GM12864 (cell line): ENCODE data around the gene SPPL3.
"Not testable (repeated sequence)": the region's sequence is repeated elsewhere in the genome, so short reads cannot be mapped to it uniquely, and the experiment has no call there.

Source experiments
- DNase-seq: peaks from one replicate; pipeline ENCODE4 v3.0.0-alpha.2; 2011; ENCODE audit warnings: low read depth
- H3K4me3 ChIP-seq: 2 replicates; pipeline ENCODE4 v1.5.1; 2011; ENCODE audit warnings: mild to moderate bottlenecking, low read depth, low read length, control low read depth
- TF ChIP-seq, protein P1 (sequence below): IDR thresholded peaks from 2 replicates; pipeline ENCODE4 v1.5.1; 2011; ENCODE audit warnings: low read depth, mild to moderate bottlenecking, moderate library complexity, low read length, control low read depth, inconsistent platforms; ENCODE audit errors: missing control alignments

SPPL3 gene

DNA sequence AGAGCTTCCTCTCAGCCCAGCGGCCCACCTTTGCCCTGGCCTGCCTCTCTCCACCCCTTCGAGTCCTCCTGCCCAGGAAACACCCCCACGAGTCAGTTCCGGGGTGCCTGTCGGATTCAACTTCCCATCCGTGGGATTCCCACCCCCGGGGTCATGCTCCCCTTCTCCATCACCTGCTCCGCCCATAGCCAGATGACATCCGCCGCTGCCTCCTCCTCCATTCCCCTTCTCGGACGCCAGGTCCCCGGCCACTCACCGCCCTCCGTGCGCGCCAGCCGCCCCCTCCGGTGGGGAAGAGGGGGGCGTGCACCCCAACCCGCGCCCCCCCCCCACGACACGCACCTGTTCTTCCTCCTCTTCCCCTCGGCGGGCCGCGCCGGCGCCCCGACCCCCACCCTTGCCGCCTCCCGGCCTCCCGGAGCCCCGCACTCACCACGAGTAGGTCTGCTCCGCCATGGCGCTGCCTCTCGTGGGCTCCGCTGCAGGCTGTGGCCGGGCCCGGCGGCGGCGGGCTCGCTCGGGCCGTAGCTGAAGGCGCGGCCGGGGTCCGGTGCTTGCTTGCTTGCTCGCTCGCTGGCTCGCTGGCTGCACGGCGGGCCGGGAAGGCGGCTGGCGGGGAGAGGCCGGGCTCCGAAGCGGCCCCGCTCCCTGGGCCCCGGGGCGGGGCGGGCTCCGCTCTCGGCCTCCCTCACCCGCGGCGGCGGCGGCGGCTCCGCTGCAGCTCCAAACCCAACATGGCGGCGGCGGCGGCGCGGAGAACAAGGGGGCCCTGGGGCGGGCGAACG is 554 bp downstream of the SPPL3 start:
- H3K4me3 ChIP-seq, result peak overlapping the region; percentile 96
- DNase-seq, result peak; percentile 46
- TF ChIP-seq, protein P1, sequence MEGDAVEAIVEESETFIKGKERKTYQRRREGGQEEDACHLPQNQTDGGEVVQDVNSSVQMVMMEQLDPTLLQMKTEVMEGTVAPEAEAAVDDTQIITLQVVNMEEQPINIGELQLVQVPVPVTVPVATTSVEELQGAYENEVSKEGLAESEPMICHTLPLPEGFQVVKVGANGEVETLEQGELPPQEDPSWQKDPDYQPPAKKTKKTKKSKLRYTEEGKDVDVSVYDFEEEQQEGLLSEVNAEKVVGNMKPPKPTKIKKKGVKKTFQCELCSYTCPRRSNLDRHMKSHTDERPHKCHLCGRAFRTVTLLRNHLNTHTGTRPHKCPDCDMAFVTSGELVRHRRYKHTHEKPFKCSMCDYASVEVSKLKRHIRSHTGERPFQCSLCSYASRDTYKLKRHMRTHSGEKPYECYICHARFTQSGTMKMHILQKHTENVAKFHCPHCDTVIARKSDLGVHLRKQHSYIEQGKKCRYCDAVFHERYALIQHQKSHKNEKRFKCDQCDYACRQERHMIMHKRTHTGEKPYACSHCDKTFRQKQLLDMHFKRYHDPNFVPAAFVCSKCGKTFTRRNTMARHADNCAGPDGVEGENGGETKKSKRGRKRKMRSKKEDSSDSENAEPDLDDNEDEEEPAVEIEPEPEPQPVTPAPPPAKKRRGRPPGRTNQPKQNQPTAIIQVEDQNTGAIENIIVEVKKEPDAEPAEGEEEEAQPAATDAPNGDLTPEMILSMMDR, result no peak

GRCh38 chr12:120902846-120903411 is 1.2 kb downstream of the SPPL3 start:
- no peak for DNase-seq
- TF ChIP-seq, protein P1, result no peak

DNA sequence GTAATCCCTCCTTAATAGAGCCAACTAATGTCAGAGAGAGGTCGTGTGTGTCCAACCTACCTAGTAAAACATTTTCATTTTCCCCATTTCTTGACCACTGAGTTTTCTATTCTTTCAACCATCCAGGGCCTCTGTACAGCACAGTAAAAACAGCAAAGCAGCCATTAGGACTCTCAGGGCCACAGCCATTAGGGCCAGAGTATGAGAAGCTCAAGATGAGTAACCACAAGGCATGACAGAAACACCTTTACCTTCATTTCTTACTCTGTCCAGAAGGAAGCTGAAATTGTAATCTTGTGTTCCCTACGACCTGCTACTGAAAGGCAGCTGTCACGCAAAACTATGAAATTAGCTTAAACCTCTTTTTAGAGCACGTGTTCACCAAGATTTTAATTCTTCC is 2.3 kb downstream of the SPPL3 start:
- peak overlapping the region; percentile 96; the same call in 1 of the 2 replicates for H3K4me3 ChIP-seq
- no peak for DNase-seq
- TF ChIP-seq, protein P1, result no peak

More at GRCh38 chr12:120902846-120903411, 1.2 kb downstream of the SPPL3 start:
- H3K4me3 ChIP-seq, result peak overlapping the region; percentile 96

DNA sequence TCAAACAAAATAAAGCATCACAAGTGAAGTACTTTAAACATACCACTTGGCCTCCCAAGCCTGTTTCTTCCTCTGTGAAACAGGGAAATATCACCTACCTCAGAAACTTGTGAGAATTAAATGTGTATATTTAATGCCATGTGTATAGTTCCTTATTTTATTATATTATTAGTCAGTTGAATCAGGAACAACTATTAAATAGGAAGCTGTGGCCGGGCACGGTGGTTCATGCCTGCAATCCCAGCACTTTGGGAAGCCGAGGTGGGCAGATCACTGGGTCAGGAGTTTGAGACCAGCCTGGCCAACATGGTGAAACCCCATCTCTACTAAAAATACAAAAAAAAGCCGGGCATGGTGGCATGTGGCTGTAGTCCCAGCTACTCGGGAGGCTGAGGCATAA is 3.1 kb downstream of the SPPL3 start:
- DNase-seq, H3K4me3 ChIP-seq: not testable (repeated sequence)

GRCh38 chr12:120895532-120895931 is 8.6 kb downstream of the SPPL3 start:
- TF ChIP-seq, protein P1, result no peak
- no peak for DNase-seq
- no peak overlapping the region for H3K4me3 ChIP-seq

DNA sequence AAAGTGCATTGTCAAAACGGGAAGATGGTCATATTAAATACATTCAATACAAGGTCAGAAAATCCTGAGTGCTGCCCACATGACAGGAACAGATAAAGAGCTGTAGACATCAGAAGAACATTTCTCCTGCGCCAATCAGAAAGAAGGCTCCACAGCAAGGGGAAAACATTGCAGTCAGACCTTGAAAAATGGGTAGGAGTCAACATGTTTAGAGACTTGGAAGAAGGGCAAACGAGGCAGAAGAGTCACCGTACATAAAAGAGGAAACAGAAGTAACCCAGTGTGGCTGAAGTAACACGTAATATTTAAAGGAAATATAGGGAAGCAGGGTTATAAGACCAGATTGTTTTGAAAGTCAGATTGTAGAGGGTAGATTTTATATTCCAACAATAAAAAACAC is 11.9 kb downstream of the SPPL3 start:
- no peak for DNase-seq
- TF ChIP-seq, protein P1, result no peak
- H3K4me3 ChIP-seq, result no peak overlapping the region

GRCh38 chr12:120890963-120891362 is 13.2 kb downstream of the SPPL3 start:
- no peak for DNase-seq
- no peak overlapping the region for H3K4me3 ChIP-seq
- TF ChIP-seq, protein P1, result no peak
